HG03521 (cell line): Measurements from ENCODE around the gene PARD6A.
A peak's percentile ranks its signal among the peaks of the same experiment; 100 is the strongest.

Experiments
- ATAC-seq: cut with Tn5 transposase; IDR thresholded peaks from one replicate; pipeline ENCODE4 v1.9.1; 2021; ENCODE audit warnings: mild to moderate bottlenecking, moderate library complexity; ENCODE audit not compliant: unreplicated experiment

The PARD6A gene

DNA sequence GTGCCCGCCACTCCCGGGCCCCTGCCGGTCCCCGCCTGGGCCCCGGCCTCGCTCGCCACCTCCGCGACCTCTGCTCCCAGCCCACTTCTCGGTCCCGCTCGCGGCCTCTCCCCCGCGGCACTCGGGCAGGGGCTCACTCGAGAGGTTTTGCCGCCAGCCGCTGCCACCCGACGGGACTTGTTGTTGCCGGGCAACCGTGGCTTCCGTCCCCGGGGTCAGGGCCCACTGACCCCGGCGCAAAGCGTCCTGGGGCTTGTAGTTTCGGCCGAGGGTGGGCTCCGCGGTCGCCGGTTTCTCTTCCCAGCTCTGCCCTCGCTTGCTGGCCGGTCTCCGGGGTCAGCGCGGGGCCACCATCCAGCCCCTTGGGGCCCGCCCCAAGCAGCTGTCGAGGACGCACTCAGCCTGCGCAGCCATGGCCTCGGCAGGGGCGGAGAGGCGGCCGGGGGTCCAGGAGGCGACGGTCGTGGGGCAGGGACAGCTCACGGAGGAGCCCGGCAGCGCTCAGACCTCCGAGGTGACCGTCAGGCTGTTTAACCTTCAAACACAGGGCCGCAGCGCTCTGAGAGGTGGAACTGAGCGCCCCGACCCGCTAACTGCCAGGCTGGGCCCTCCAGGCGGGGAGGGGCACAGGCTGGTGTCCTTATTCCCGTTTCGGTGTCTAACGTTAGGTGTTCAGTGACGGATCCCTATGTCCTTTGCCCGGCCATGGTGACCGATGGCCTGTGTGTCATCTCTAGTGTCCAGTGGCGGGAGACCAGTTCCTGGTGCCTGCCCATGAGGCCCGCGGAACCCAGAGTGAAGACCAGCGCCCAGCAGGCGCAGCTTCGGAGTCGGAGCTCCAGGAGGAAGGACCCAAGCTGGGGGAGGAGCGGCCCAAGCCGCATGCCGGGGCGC is 6.0 kb downstream of the PARD6A start, which contains the start of the genes C16orf86 and ENKD1:
TSS of gene C16orf86 (plus strand) at position 256 of the 894 bp plus-strand sequence. CDS start at position 413, 157 bp downstream.
TSS of gene ENKD1 (minus strand) at position 192 of the 894 bp plus-strand sequence. CDS start 308 bp downstream, outside the sequence.
- ATAC-seq, result peak; percentile 52

DNA sequence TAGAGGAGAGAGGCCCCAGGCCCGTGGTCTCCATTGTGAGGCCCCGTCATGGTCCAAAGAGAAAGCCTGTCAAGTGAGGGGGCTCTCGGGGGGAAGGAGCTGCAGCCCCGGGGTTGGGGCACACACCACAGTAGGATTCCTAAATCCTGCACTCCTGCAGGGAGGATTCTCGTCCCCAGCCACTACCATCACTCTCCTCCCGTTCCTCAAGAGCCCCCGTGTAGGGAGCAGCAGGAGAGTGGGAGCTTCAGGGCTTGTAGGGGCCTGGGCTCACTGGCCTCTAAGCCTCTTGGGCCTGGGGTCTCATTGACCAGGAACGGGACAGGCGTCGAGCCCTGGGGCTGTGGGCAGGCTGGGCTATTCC is 6.7 kb downstream of the PARD6A start:
- ATAC-seq, result no peak

DNA sequence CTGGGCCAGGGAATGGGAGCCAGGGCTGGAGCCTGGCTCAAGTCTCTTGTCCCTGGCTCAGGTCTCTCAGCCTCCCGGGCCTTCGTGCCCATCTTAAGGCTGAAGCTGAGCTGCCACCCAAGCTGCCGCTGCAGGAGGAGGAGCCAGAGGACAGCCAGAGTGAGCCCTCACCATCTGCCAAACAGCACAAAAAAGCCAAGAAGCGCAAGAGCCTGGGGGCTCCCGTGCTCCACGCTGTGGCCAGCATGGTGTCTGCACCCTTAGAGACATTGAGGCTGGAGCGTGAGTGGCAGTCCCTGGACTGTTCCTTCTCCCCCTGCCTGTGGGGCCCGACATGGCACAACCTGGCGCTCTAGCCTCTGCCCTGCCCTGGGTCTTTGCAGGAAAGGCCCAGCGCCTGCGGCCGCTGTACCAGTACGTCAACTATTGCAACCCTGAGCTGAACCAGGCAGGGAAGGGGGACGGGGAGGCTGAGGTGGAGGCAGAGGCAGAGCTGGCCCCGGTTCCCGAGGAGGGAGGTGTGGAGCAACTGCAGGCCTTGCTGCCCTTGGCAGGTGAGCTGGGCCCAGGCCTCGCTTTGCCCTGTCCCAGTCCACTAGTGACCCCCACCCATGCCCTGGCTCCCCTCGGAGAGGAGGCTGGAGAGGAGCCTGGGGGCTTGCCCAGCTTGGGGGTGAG is 7.2 kb downstream of the PARD6A start:
- peak; percentile 53 for ATAC-seq

DNA sequence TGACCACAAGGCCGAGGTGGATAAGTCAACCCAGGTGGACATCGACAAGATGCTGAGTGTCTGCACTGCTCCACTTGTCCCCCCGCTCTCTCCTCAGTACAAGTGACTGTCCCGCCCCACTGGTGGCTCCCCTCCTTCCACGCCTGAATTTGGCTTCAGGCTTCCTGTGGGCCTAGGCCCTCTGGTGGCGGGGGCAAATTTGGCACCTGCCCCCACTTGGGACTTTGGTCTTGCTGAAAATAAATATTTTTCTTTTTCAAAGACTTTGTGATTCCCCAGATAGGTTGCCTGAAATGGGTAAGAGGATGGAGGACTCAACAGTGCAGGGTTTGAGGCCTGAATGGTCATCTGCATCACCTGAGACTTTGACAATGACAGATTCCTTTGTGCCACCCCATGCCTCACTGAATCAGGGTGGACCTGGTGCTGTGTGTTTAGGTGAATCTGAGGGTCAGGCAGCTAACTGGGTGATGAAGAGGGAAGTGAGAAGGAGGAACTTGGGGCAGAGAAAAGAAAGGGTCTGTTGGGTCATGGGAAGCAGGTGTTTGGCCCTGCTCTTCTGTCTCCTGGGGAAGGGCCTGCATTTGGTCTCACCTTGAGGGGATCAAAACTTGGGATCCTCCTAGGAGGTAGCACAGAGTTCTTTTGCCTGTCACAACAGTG is 7.9 kb downstream of the PARD6A start:
- no peak for ATAC-seq

DNA sequence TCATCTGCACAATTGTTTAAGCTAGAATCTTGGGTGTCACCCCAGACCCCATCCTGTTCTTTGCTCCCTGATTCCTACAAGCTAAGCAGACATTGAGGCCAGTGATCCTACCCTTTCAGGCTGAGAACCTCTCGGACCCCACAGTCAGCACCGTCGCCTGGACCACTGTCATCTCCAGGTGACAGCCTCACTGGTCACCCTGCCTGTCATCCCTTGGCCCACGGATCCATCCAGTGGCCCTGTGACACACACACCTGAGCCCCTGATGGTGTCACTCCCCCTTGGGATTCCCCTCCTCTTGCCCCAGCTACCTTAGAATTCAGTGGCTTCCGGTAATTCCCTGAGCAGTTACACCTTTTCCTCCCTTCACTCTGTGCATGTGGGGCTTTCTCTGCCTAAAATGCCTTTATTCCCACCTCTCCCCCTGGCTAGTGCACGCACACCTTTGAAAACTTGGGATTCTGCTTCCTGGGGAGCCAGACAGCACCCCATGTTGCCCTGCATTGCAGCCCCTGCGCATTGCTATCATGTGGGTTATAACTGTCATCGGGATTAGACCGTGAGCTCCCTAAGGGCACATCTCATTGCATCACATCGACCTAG is 8.8 kb downstream of the PARD6A start:
- ATAC-seq, result no peak

DNA sequence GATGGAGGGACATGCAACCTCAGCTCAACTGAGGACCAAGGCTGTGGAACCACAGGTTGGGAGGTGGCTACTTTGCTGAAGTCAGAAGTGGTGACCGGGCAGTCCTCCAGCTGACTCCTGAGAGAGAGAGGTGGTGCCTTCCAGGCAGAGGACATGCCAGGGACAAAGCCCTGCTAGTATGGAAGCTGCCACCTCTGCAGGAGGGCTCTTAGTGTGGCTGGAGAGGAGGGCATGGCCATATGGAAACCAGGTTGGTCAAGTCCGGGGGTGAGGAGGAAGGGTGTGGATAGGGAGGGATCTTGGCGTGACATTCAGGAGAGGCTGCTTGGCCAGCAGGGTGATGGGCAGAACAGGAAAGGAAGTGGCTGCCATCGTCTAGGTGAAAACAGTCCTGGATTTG is 11.5 kb downstream of the PARD6A start:
- no peak for ATAC-seq

DNA sequence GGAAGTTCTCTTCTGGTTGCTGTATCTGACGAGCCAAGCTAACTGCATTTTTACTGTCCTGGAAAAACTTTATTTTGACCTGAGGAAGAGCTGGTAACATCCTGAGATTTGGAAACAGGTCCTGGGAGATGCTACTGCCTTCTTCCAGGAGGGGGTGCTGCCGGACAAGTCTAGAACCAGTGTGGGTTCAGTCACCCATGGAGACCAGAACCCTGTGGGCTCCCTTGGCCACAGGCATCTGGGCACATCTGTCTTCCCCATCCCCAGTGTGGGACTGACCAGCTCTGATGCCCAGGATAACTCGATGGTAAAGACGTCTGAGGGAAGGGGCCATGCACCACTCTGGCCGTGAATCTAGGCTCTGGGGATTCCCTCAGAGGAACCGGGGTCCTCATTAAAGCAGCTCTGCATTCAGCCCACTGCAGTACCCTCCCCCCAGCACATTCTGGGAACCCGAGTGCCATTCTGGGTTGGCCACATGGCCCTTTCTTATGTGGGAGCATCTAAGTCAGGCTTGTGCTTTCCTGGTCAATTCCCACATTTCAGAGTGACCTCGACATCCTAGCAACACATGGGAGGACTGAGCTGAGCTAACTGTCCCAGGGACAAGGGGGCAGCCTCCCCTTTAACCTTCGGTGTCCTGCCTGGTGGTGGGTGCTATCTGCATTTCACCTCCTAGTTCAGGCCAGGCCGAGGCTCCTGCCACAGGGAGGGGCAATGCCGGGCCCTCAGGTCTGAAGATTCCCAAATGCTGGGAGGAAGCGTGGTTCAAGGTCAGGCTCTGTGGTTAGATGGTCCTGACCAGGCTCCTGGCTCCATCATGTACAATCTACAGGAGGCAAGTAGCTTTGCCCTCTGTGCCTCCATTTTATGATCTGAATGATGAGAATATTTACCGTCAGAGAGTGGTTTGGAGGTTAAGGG is 12.2 kb downstream of the PARD6A start:
- no peak for ATAC-seq

DNA sequence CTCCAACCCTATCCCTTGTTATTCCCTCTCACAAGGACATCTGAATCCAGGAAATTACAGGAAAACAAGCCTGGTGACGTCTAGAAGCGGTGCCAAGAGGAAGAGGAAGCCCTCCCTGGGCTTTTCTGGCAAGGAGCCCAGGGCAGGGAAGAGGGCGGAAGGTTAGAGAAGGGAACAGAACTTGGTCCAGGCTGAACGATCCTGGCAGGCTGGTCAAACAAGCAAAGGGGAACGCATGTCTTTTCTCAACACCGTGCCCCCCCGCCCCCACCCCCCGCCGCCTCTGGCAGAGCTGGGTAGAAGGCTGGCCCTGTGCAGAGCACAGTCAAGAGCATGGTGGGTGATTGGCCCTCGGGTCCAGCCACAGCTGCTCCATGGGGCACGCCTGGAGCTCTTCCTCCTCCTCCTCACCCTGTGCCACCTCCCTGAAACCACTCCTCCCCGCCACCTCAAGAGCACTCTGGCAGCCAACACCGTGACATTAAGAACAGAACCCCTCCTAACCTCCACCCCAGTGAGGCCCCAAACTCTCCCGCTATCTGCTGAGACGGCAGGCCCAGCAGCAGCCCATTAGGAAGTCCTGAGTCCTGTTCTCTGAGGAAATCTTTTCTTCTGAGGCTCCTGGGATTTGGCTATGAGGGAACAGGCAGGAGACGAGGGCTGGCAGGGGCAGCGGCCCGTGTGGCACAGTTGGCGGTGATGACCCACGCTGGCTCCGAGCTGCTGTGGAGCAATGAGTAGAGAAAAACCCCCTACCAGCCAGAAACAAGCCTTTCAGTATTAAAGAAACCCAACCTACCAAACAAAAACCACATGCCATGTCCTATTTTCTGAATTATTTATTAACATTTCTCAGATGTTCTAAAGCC is 13.2 kb downstream of the PARD6A start:
- no peak for ATAC-seq

DNA sequence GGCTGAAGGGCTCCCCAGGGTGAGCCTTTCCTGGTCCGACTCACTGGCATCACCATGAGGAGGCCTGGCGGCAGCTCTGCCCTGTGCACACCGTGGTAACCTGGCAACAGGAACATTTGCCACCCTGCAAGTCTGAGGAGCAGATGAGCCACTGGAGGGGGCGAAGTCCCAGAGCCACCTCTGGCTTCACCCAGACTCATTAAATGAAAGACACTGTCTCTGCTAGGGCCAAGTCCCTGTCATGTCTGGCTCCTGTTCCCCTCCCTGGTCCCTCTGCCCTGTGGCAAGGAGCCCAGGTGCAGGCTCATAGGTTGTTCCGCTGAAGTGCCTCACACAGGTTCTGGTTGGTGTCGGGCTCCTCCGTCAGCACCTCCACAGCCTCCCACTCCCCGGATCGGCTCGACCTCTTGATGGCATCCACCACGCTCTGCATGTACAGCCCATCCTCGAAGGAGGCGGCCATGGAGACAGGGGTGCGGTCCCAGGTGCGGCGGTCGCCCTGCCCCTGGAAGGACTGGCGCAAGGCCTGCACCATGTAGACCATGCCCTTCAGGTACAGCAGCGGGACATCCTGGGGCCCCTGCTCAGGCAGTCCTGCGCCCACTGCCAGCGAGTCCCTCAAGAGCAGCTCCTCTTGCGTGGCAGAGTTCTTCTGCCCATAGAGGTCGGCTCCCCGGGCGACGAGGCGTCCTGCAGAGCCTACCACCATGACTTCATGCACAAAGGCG is 14.3 kb downstream of the PARD6A start:
- ATAC-seq, result no peak

DNA sequence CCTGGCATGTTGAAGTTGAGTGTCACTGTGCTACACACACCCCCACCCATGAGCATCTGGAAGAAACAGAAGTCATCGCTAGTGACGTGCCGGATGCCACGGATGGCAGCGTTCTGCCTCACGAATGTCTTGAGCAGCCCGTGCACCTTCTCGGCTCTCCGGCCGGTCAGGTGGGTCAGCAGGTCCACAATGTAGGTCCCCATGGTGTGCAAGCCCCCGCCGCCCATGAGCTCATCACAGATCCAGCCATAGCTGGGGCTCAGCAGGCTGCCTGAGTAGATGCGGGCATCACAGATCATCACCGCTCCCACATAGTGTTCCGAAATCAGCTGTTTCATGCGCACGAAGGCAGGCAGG is 14.8 kb downstream of the PARD6A start:
- no peak for ATAC-seq

DNA sequence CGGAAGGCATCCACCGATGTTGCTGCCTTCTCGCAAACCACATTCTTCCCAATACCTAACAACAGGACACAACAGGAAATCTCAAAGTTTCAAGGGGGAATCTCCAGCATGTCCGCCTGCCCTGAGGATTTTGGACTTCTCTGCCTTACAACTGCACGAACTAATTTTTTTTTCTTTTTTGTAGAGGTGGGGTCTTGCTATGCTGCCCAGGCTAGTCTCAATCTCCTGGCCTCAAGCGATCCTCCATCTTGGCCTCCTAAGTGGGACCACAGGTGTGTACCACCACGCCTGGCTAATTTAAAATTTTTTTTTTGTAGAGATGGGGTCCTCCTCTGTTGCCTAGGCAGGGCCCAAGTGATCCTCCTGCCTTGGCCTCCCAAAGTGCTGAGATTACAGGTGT is 15.2 kb downstream of the PARD6A start:
- no peak for ATAC-seq

DNA sequence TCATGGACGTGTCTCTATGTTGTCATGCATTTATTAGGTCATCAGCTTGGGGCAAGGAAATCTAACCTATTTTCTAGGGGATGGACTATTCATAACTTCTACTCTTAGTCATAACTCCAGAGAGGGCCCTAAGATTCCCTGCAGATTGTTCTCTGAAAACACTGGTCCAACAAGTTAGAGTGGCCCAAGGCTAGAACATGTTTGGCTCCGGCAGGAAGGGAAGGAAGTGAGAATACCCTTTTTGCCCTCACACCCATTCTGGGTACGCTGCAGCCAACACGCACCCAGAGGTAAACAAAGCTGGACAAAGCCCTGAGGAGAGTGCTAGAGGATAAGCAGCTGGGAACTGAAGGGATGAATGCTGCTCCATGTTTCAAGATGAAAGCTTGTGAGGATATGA is 15.8 kb downstream of the PARD6A start:
- ATAC-seq, result no peak

DNA sequence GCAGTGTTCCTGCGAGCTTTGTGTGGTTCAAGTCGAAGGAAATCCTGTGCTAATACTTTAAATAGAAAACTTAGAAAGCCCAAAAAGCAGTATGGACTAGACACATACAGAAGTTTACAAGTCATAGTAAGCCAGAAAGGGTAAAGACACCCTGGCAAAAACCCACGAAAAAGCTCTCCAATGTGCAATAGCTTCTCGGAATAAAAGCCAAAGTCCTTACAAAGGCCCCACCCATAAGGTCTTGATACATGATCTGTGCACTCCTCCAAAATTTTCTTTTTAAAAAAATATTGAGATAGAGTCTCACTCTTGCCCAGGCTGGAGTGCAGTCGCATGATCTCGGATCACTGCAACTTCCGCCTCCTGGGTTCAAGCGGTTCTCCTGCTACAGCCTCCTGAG is 16.2 kb downstream of the PARD6A start:
- no peak for ATAC-seq

DNA sequence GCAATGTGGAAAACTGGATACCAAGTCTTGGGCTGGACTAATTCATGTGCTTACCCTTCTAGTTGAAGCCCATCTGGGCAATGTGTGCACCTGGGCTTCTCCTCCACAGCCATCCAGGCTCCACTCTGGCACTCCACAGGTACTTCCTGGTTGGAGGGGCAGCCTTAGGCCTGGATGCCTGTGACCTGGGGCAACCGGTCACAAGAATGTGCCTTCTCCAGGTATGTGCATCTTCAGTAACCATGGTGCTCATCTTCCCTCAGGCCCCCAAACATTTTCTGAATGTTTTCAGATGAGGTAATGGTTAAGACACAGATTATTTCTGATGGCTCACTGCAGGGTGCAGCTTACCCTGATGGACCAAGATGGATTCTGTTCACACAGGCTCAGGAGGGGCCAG is 17.0 kb downstream of the PARD6A start:
- no peak for ATAC-seq

DNA sequence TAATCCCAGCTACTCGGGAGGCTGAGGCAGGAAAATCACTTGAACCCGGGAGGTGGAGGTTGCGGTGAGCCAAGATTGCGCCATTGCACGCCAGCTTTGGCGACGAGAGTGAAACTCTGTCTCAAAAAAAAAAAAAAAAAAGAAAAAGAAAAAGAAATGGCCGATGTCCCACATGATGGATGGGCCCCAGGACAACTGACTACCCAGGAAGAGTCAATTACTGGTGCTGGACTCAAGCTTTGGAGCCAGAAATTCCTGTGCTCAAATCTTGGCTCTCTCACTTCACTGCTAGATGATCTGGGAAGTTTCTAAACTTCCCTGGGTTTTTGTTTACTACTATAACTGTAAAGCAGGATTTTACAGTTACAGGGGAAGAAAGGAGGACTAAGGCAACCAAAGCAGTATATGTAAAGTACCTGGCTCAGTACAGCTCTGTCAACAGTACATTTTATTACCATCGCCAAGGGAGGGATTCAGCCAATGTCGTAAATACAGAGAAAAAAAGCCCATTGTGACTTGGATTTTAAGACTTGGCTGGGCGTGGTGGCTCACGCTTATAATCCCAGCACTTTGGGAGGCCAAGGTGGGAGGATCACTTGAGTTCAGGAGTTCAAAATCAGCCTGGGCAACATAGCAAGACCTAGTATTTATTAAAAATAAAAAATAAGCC is 17.7 kb downstream of the PARD6A start:
- no peak for ATAC-seq

DNA sequence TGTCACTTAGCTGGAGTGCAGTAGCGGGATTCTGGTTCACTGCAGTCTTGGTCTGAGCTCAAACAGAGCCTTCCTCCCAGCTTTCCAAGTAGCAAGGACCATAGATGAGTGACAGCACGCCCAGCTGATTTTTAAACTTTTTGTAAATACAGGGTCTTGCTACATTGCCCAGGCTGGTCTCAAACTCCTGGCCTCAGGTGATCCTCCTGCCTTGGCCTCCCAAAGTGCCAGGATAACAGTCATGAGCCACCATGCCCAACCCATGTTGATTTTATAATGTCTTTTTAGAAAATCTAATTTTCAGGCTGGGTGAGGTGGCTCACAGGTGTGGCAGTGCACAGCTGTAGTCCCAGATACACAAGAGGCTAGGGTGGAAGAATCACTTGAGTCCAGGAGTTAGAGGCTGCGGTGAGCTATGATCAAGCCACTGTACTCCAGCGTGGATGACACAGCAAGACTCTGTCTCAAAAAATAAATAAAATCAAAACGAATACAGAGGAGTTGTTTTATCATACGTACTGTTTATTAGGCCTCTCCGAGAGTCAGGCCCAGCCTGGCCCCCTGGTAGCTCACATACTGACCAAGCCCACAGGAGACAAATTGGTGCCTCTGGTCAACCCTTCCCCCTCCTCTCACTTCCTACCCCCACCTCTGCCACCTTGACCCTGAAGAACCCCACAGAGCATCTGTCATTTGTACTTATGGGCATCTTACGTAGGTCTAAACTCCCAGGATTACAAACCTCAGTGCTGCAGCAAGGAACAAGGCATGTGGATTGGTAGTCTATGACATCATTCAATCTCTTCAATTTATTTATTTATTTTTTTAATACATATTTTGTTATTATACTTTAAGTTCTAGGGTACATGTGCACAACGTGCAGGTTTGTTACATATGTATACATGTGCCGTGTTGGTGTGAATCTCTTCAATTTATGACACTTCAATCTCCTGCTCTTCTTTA is 19.5 kb downstream of the PARD6A start:
- no peak for ATAC-seq

DNA sequence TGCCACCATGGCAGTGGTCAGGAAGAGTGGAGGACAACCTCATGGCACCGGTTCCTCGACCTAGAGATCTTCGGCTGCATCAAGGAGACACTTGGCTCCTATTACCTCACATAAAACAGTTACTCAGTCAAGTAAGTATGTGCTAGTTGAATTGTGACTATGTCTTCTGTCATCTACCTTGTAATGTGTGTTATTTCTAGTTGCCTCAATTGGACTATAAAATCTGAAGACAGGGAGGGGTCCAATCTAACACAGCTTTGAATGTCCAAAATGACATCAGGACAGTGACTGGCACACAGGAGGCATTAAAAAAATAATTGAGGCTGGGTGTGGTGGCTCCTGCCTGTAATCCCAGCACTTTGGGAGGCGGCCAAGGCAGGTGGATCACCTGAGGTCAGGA is 23.0 kb downstream of the PARD6A start:
- no peak for ATAC-seq
